Uterus (tissue), 4 donors: ENCODE data around the gene ORM1. TPM values are rescaled to one million over a fixed set of nuclear protein-coding genes. Genes with fewer than 3 reads are reported as not detected.
"Not testable (repeated sequence)": the region's sequence is repeated elsewhere in the genome, so short reads cannot be mapped to it uniquely, and the experiment has no call there.

Experiments
- DNase-seq, 2 donors: peaks; one replicate each; pipeline ENCODE4 v3.0.0-alpha.2; 2019 to 2020
- H3K27ac ChIP-seq, 2 donors: fragments of 200-600 bp; sonication (generic); 1 replicate in 1 of 2; 2 replicates in 1 of 2; pipeline ENCODE4 v1.5.1; 2016 to 2018
- H3K27me3 ChIP-seq, 2 donors: fragments of 200-600 bp; sonication (generic); one replicate each; pipeline ENCODE4 v1.5.1; 2018 to 2019; ENCODE audit warnings: control low read depth in 1 of 2
- H3K36me3 ChIP-seq, 2 donors: fragments of 200-600 bp; sonication (generic); one replicate each; pipeline ENCODE4 v1.5.1; 2019; ENCODE audit warnings: control low read depth in 1 of 2
- H3K4me1 ChIP-seq, 2 donors: fragments of 200-600 bp; sonication (generic); one replicate each; pipeline ENCODE4 v1.5.1; 2018 to 2019; ENCODE audit warnings: control low read depth in 1 of 2
- H3K4me3 ChIP-seq, 2 donors: fragments of 200-600 bp; sonication (generic); 1 replicate in 1 of 2; 2 replicates in 1 of 2; pipeline ENCODE4 v1.5.1; 2018 to 2019; ENCODE audit warnings: mild to moderate bottlenecking in 1 of 2
- H3K9me3 ChIP-seq, 2 donors: fragments of 200-600 bp; sonication (generic); one replicate each; pipeline ENCODE4 v1.5.1; 2019; ENCODE audit warnings: control low read depth in 1 of 2
- POLR2A ChIP-seq, 2 donors: fragments of 450-650 bp; IDR thresholded peaks; one replicate each; pipeline ENCODE4 v1.6.1; 2016; ENCODE audit warnings: antibody characterized with exemption in 2 of 2, mild to moderate bottlenecking in 1 of 2, moderate library complexity in 1 of 2
- intact Hi-C: fragments of 100-400 bp; cut with DNase I; formaldehyde crosslinking; loops from one replicate; pipeline ENCODE4 v1.15.1; 2023; ENCODE audit warnings: low total_unique reads
- total RNA-seq, 4 donors: library from RNA; depleted of rRNA in 3 of 4; stranded (reverse); fragments of >200 nt in 3 of 4; gene quantifications; one replicate each; pipeline versions ENCODE4 v1.1.0 to v1.2.4, GENCODE V29; 2014 to 2023
- TF ChIP-seq, protein P1 (sequence below), 4 experiments: fragments of 200-600 bp in 2 of 4; fragments of 450-650 bp in 2 of 4; sonication (generic) in 2 of 4; IDR thresholded peaks; one replicate each; pipeline ENCODE4 v1.5.1; 2016 to 2019; ENCODE audit warnings: antibody characterized with exemption in 4 of 4, mild to moderate bottlenecking in 2 of 4, moderate library complexity in 1 of 4
- donor health status: DM: yes; HTN: yes; CAD: no.

ORM1 gene
- total RNA-seq, 4 donors from 2014 or later = 1.9 to 2.4 TPM; not detected in 2

DNA sequence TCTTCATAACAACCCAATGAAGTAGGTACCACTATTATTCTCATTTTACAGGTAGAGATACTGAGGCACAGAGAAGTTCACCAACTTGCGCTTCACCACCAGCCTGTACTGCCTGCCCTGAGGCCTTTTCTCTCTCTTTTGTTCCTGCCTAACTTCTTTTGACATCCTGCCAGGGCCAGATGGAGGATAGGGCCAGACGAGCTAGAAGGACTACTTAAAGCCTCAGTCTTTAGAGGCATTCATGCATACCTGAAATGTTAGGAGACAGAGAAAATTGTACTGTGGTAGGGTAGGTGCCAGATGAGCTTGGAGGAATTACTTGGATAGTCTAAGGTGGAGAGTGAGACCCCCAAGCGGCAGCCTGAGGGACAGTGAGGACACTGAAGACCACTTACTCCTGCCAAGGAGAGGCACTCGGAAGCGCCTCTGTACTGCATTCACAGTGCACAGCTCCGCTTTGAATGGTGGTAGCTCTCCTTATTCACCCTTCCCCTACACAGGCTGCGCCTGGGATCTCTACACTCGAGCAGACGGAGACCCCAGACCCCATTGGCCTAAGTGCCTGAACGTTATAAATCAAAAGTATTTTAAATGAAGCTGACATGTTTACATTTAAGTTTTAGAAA, 6.2 kb upstream of the ORM1 start:
- no peaks in the 10 kb centered on the region for H3K4me1 ChIP-seq
- intact Hi-C loops = no loop called here
- H3K27me3 ChIP-seq = no peaks in the 10 kb centered on the region
- TF ChIP-seq, protein P1, sequence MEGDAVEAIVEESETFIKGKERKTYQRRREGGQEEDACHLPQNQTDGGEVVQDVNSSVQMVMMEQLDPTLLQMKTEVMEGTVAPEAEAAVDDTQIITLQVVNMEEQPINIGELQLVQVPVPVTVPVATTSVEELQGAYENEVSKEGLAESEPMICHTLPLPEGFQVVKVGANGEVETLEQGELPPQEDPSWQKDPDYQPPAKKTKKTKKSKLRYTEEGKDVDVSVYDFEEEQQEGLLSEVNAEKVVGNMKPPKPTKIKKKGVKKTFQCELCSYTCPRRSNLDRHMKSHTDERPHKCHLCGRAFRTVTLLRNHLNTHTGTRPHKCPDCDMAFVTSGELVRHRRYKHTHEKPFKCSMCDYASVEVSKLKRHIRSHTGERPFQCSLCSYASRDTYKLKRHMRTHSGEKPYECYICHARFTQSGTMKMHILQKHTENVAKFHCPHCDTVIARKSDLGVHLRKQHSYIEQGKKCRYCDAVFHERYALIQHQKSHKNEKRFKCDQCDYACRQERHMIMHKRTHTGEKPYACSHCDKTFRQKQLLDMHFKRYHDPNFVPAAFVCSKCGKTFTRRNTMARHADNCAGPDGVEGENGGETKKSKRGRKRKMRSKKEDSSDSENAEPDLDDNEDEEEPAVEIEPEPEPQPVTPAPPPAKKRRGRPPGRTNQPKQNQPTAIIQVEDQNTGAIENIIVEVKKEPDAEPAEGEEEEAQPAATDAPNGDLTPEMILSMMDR (IDR thresholded peaks at IDR 0.05) = no peak
- no peak for TF ChIP-seq POLR2A (IDR thresholded peaks at IDR 0.05)
- no peak overlapping the region for H3K27ac ChIP-seq
- H3K4me3 ChIP-seq = no peak overlapping the region
- peak in 1 of 2 donors; percentile 9 for DNase-seq
- no peaks in the 10 kb centered on the region for H3K9me3 ChIP-seq
- H3K36me3 ChIP-seq = no peaks in the 10 kb centered on the region

DNA sequence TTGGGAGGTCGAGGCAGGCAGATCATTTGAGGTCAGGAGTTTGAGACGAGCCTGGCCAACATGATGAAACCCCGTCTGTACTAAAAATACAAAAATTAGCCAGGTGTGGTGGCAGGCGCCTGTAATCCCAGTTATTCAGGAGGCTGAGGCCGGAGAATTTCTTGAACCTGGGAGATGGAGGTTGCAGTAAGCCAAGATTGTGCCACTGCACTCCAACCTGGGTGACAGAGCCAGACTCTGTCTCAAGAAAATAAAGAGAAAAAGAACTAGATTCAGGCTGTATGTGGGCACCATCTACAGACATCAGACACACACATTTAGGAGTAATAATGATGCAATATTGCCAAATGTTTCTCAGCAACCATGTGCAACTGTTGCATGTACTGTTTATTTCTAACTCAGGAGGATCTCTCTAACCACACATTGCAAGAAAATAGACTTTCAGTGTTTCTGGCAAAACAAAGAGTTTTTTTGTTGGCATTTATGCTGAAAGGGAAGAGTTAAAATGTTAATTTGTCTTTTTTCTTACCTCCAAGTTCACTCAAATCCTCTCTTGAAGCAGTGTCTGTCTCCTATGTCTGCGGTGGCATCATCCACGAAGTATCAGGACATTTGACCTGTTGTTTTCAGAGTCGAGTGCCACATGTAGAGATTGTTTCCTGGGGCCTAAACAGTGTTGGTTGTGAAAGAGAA, 5.1 kb upstream of the ORM1 start:
- Histone ChIP-seq H3K36me3 (no peaks in the 10 kb centered on the region), H3K27ac (no peak overlapping the region), H3K27me3 (no peaks in the 10 kb centered on the region), H3K4me1 (no peaks in the 10 kb centered on the region), H3K9me3 (no peaks in the 10 kb centered on the region), H3K4me3 (no peak overlapping the region)
- intact Hi-C loops = no loop called here
- peak; percentile 1 to 3 for DNase-seq
- TF ChIP-seq POLR2A (IDR thresholded peaks at IDR 0.05) = no peak
- TF ChIP-seq, protein P1 (IDR thresholded peaks at IDR 0.05) = no peak

DNA sequence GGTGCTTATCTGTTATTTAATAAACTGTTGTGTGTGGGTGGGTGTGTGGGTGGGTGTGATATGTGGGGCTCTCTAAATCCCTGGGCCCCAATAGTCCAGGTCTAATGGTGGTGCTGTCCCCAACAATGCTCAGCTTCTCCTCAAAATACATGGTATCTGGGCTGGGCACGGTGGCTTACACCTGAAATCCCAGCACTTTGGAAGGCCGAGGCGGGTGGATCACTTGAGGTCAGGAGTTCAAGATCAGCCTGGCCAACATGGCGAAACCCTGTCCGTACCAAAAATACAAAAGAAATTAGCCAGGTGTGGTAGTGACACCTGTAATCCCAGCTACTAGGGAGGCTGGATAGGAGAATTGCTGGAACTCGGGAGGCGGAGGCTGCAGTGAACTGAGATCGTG, 4.5 kb upstream of the ORM1 start:
- intact Hi-C loops = no loop called here
- no peaks in the 10 kb centered on the region for H3K36me3 ChIP-seq
- no peaks in the 10 kb centered on the region for H3K27me3 ChIP-seq
- no peaks in the 10 kb centered on the region for H3K4me1 ChIP-seq
- H3K9me3 ChIP-seq = no peaks in the 10 kb centered on the region
- H3K4me3 ChIP-seq = no peak overlapping the region
- no peak overlapping the region for H3K27ac ChIP-seq
- TF ChIP-seq, protein P1 (IDR thresholded peaks at IDR 0.05) = no peak
- no peak for TF ChIP-seq POLR2A (IDR thresholded peaks at IDR 0.05)
- peak in 1 of 2 donors; percentile 3 for DNase-seq

DNA sequence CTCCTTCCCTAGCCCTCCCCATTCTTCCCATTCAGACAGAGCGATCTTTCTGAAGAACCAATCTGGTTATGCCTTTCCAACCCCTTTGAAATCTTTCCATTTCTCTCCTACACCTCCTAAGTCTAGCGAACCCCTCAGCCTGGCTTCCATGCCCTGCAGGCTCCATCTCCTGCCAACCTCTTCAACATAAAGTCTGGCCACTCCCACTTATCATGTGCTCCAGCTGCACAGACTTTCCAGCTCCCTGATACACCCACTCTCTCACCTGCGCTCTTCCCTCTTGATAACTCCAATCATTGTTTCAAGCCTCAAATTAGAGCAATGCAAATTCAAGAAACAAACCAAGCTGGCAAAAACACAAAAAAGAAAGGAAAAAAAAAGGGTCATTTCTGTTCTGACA, 3.8 kb upstream of the ORM1 start:
- no peak overlapping the region for H3K27ac ChIP-seq
- H3K4me1 ChIP-seq = no peaks in the 10 kb centered on the region
- intact Hi-C loops = no loop called here
- DNase-seq = peak in 1 of 2 donors; percentile 8
- H3K36me3 ChIP-seq = no peaks in the 10 kb centered on the region
- H3K27me3 ChIP-seq = no peaks in the 10 kb centered on the region
- TF ChIP-seq, protein P1 (IDR thresholded peaks at IDR 0.05) = no peak
- TF ChIP-seq POLR2A (IDR thresholded peaks at IDR 0.05) = no peak
- H3K4me3 ChIP-seq = no peak overlapping the region
- no peaks in the 10 kb centered on the region for H3K9me3 ChIP-seq

DNA sequence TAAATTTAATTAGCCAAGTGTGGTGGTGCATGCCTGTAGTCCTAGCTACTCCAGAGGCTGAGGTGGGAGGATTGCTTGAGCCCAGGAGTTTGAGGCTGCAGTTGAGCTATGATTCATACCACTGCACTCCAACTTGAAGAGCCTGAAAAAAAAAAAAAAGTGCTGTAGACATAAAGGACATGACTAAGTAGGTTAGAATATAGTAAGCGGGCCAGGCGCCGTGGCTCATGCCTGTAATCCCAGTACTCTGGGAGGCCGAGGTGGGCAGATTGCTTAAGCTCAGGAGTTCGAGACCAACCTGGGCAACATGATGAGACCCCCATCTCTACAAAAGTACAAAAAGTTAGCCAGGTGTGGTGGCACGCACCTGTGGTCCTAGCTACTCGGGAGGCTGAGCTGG, 2.2 kb upstream of the ORM1 start:
- H3K36me3 ChIP-seq, H3K27me3 ChIP-seq, H3K9me3 ChIP-seq, intact Hi-C loops, H3K27ac ChIP-seq, H3K4me1 ChIP-seq, H3K4me3 ChIP-seq: not testable (repeated sequence)
- DNase-seq = peak; percentile 1 to 4
